GM21360 (cell line): ENCODE data around the gene ST6GALNAC2.
"Not testable (repeated sequence)": the region's sequence is repeated elsewhere in the genome, so short reads cannot be mapped to it uniquely, and the experiment has no call there.

Experiments used
- ATAC-seq: cut with Tn5 transposase; IDR thresholded peaks from one replicate; pipeline ENCODE4 v1.9.1; 2021; ENCODE audit warnings: mild to moderate bottlenecking, moderate library complexity; ENCODE audit not compliant: unreplicated experiment

ST6GALNAC2 gene

GRCh38 chr17:76530095-76530723, 55.5 kb downstream of the ST6GALNAC2 start:
- no peak for ATAC-seq

- no peak for ATAC-seq
Observed at GRCh38 chr17:76529224-76530094, 56.2 kb downstream of the ST6GALNAC2 start.

GRCh38 chr17:76528528-76529223, 57.0 kb downstream of the ST6GALNAC2 start:
- no peak for ATAC-seq

GRCh38 chr17:76528156-76528527, 57.5 kb downstream of the ST6GALNAC2 start:
- no peak for ATAC-seq

GRCh38 chr17:76527430-76528111, 58.1 kb downstream of the ST6GALNAC2 start:
- ATAC-seq, result no peak

- ATAC-seq, result not testable (repeated sequence)
Observed at GRCh38 chr17:76527016-76527415, 58.6 kb downstream of the ST6GALNAC2 start.

- not testable (repeated sequence) for ATAC-seq
Observed at GRCh38 chr17:76525513-76525833, 60.2 kb downstream of the ST6GALNAC2 start.

- ATAC-seq, result no peak
Observed at GRCh38 chr17:76524598-76525512, 60.8 kb downstream of the ST6GALNAC2 start.

GRCh38 chr17:76523084-76524037, 62.3 kb downstream of the ST6GALNAC2 start:
- no peak for ATAC-seq

GRCh38 chr17:76521683-76522082, 64.0 kb downstream of the ST6GALNAC2 start:
- not testable (repeated sequence) for ATAC-seq

GRCh38 chr17:76521262-76521661, 64.4 kb downstream of the ST6GALNAC2 start:
- no peak for ATAC-seq

GRCh38 chr17:76519048-76519966, 66.4 kb downstream of the ST6GALNAC2 start:
- no peak for ATAC-seq

GRCh38 chr17:76517638-76518038, 68.0 kb downstream of the ST6GALNAC2 start:
- ATAC-seq, result no peak
